ENCODE data around the gene LBR. TPM values are rescaled to one million over a fixed set of nuclear protein-coding genes. Genes with fewer than 3 reads are reported as not detected.

The LBR gene
- total RNA-seq, 2 experiments from 2014 or later: 145 to 156 TPM

GRCh38 chr1:225412321-225412720 lies 15.5 kb downstream of the LBR start:
- Mint-ChIP-seq H3K27me3 (no peaks in the 10 kb centered on the region), H3K4me1 (ENCODE audit: low read depth) (peaks cover 10% of the 10 kb centered on the region), H3K27ac (no peak overlapping the region), H3K9me3 (no peaks in the 10 kb centered on the region), H3K4me3 (no peak overlapping the region), H3K36me3 (ENCODE audit: low read depth) (peaks cover 61% of the 10 kb centered on the region)
- intact Hi-C loops (cut with micrococcal nuclease): no loop called here
- DNase-seq: no peak
- ChIA-PET POLR2A (no interaction called here), CTCF (no interaction called here)
- TF ChIP-seq CTCF (IDR thresholded peaks at IDR 0.05): no peak
- no peak for ATAC-seq

- H3K36me3 Mint-ChIP-seq (ENCODE audit: low read depth): peaks cover 66% of the 10 kb centered on the region
- no peak overlapping the region for H3K27ac Mint-ChIP-seq
- no peak for TF ChIP-seq CTCF (IDR thresholded peaks at IDR 0.05)
- H3K27me3 Mint-ChIP-seq: no peaks in the 10 kb centered on the region
- intact Hi-C loops (cut with micrococcal nuclease): no loop called here
- ATAC-seq: no peak
- peaks cover 8% of the 10 kb centered on the region for H3K4me1 Mint-ChIP-seq (ENCODE audit: low read depth)
- no peak for DNase-seq
- ChIA-PET CTCF (no interaction called here), POLR2A (interaction anchor here (1.0 to 1.2 kb wide), 2 partner anchors 18 to 78 kb away, joined by 3 to 5 read pairs; partner anchors contain the start of gene LBR)
- H3K9me3 Mint-ChIP-seq: no peaks in the 10 kb centered on the region
- no peak overlapping the region for H3K4me3 Mint-ChIP-seq
Measured at GRCh38 chr1:225410036-225410435, 17.8 kb downstream of the LBR start.

GRCh38 chr1:225409051-225409450 lies 18.8 kb downstream of the LBR start:
- no peak overlapping the region for H3K27ac Mint-ChIP-seq
- DNase-seq: no peak
- H3K27me3 Mint-ChIP-seq: no peaks in the 10 kb centered on the region
- H3K9me3 Mint-ChIP-seq: no peaks in the 10 kb centered on the region
- H3K36me3 Mint-ChIP-seq (ENCODE audit: low read depth): peaks cover 64% of the 10 kb centered on the region
- intact Hi-C loops (cut with micrococcal nuclease): no loop called here
- no peak overlapping the region for H3K4me3 Mint-ChIP-seq
- POLR2A ChIA-PET: interaction anchor here (0.8 kb wide), 1 partner anchor 12 kb away, joined by 3 read pairs; no protein-coding TSS in a partner anchor
- CTCF ChIA-PET: interaction anchor here (1.0 kb wide), 1 partner anchor 15 kb away, joined by 3 read pairs; no protein-coding TSS in a partner anchor
- TF ChIP-seq CTCF (IDR thresholded peaks at IDR 0.05): no peak
- no peak for ATAC-seq
- H3K4me1 Mint-ChIP-seq (ENCODE audit: low read depth): peaks cover 3% of the 10 kb centered on the region

GRCh38 chr1:225408249-225408648 lies 19.6 kb downstream of the LBR start:
- H3K36me3 Mint-ChIP-seq (ENCODE audit: low read depth): peaks cover 65% of the 10 kb centered on the region
- intact Hi-C loops (cut with micrococcal nuclease): no loop called here

More at GRCh38 chr1:225408249-225408648, 19.6 kb downstream of the LBR start:
- H3K9me3 Mint-ChIP-seq: no peaks in the 10 kb centered on the region
- no peak for TF ChIP-seq CTCF (IDR thresholded peaks at IDR 0.05)
- ATAC-seq (no peak), DNase-seq (no peak)
- no peak overlapping the region for H3K4me3 Mint-ChIP-seq
- peak overlapping the region; percentile 3 for H3K27ac Mint-ChIP-seq
- peaks cover 3% of the 10 kb centered on the region for H3K4me1 Mint-ChIP-seq (ENCODE audit: low read depth)
- no peaks in the 10 kb centered on the region for H3K27me3 Mint-ChIP-seq
- POLR2A ChIA-PET: interaction anchor here (0.8 kb wide), 1 partner anchor 12 kb away, joined by 3 read pairs; no protein-coding TSS in a partner anchor
- CTCF ChIA-PET: interaction anchor here (1.0 kb wide), 2 partner anchors 16 to 378 kb away, joined by 3 read pairs; no protein-coding TSS in a partner anchor
